HepG2 (cell line): ENCODE data around the gene C12orf43. TPM values are rescaled to one million over a fixed set of nuclear protein-coding genes. Genes with fewer than 3 reads are reported as not detected.

Experiments used
- CBX5 ChIP-seq: sonication (generic); formaldehyde crosslinking; IDR thresholded peaks from 2 replicates; pipeline ENCODE4 v1.4.0; 2020; ENCODE audit warnings: missing genetic modification reagents, borderline replicate concordance
- CEBPB ChIP-seq: IDR thresholded peaks from 2 replicates; pipeline ENCODE4 v1.6.1; 2011; ENCODE audit warnings: low read depth, low read length, improper control_type of control experiment, borderline replicate concordance
- CREB1 ChIP-seq, 2 experiments: fragments of 450-650 bp in 1 of 2; IDR thresholded peaks; 2 replicates each; pipeline ENCODE4 v1.6.1; 2016 to 2017; ENCODE audit warnings: control low read depth in 1 of 2, mild to moderate bottlenecking in 1 of 2, missing compliant biosample characterization in 1 of 2, missing genetic modification characterization in 1 of 2
- CREB3 ChIP-seq: sonication (generic); formaldehyde crosslinking; IDR thresholded peaks from 2 replicates; pipeline ENCODE4 v1.5.0; 2020; ENCODE audit warnings: missing genetic modification reagents
- DZIP1 ChIP-seq: sonication (generic); formaldehyde crosslinking; IDR thresholded peaks from 2 replicates; pipeline ENCODE4 v1.5.0; 2020; ENCODE audit warnings: mild to moderate bottlenecking, missing genetic modification reagents
- FOXA1 ChIP-seq, 2 experiments: fragments of 450-650 bp in 1 of 2; sonication (generic) in 1 of 2; formaldehyde crosslinking in 1 of 2; IDR thresholded peaks; 2 replicates each; pipeline versions ENCODE4 v1.4.0 to v1.6.1; 2016 to 2020; ENCODE audit warnings: missing genetic modification reagents in 1 of 2
- GLMP ChIP-seq: sonication (generic); formaldehyde crosslinking; IDR thresholded peaks from 2 replicates; pipeline ENCODE4 v1.9.0; 2021; ENCODE audit warnings: missing genetic modification reagents, mild to moderate bottlenecking, borderline replicate concordance
- HDAC1 ChIP-seq: sonication (generic); formaldehyde crosslinking; IDR thresholded peaks from 2 replicates; pipeline ENCODE4 v1.5.1; 2020; ENCODE audit warnings: mild to moderate bottlenecking, missing genetic modification reagents
- MAFG ChIP-seq: sonication (generic); formaldehyde crosslinking; IDR thresholded peaks from 2 replicates; pipeline ENCODE4 v1.5.1; 2020; ENCODE audit warnings: mild to moderate bottlenecking, missing genetic modification reagents
- MYPOP ChIP-seq: sonication (generic); formaldehyde crosslinking; IDR thresholded peaks from 2 replicates; pipeline ENCODE4 v1.8.1; 2023; ENCODE audit warnings: mild to moderate bottlenecking, moderate library complexity, missing genetic modification reagents
- ONECUT2 ChIP-seq: sonication (generic); formaldehyde crosslinking; IDR thresholded peaks from 2 replicates; pipeline ENCODE4 v1.4.0; 2020; ENCODE audit warnings: missing genetic modification reagents
- POLR2AphosphoS5 ChIP-seq: IDR thresholded peaks from 2 replicates; pipeline ENCODE4 v1.6.1; 2012; ENCODE audit warnings: low read depth, low read length
- RCOR2 ChIP-seq: IDR thresholded peaks from 2 replicates; pipeline ENCODE4 v1.6.1; 2016; ENCODE audit warnings: missing biosample characterization, missing genetic modification reagents
- RFX3 ChIP-seq: IDR thresholded peaks from 2 replicates; pipeline ENCODE4 v1.6.1; 2016; ENCODE audit warnings: missing biosample characterization, missing genetic modification reagents
- RFXANK ChIP-seq: IDR thresholded peaks from 2 replicates; pipeline ENCODE4 v1.6.1; 2016
- THAP11 ChIP-seq: IDR thresholded peaks from 2 replicates; pipeline ENCODE4 v1.6.1; 2016; ENCODE audit warnings: missing biosample characterization, missing genetic modification reagents
- THAP8 ChIP-seq: sonication (generic); formaldehyde crosslinking; IDR thresholded peaks from 2 replicates; pipeline ENCODE4 v1.5.1; 2020; ENCODE audit warnings: missing genetic modification reagents, mild to moderate bottlenecking, borderline replicate concordance
- ZNF138 ChIP-seq: sonication (generic); formaldehyde crosslinking; IDR thresholded peaks from 2 replicates; pipeline ENCODE4 v1.5.0; 2020; ENCODE audit warnings: mild to moderate bottlenecking, low read depth, missing genetic modification reagents
- ZNF451 ChIP-seq: sonication (generic); formaldehyde crosslinking; IDR thresholded peaks from 2 replicates; pipeline ENCODE4 v1.5.0; 2020; ENCODE audit warnings: mild to moderate bottlenecking, missing genetic modification reagents
- ZNF543 ChIP-seq: sonication (generic); formaldehyde crosslinking; IDR thresholded peaks from 2 replicates; pipeline ENCODE4 v1.4.0; 2020; ENCODE audit warnings: mild to moderate bottlenecking, missing genetic modification reagents
- ZNF615 ChIP-seq: sonication (generic); formaldehyde crosslinking; IDR thresholded peaks from 2 replicates; pipeline ENCODE4 v1.5.0; 2020; ENCODE audit warnings: mild to moderate bottlenecking, missing genetic modification reagents, borderline replicate concordance
- ZNF644 ChIP-seq: IDR thresholded peaks from 2 replicates; pipeline ENCODE4 v1.6.1; 2016; ENCODE audit warnings: low read depth
- ZNF816 ChIP-seq: sonication (generic); formaldehyde crosslinking; IDR thresholded peaks from 2 replicates; pipeline ENCODE4 v1.8.0; 2022; ENCODE audit warnings: missing genetic modification reagents, mild to moderate bottlenecking, borderline replicate concordance
- polyA plus RNA-seq, 8 experiments: library from polyadenylated mRNA; depleted of rRNA in 3 of 8; stranded (reverse) in 7 of 8; unstranded in 1 of 8; fragments of >200 nt; fragmentation: Illumina TruSeq in 4 of 8; extraction: Trizol in 4 of 8; gene quantifications; 2 replicates each; pipeline versions ENCODE4 v1.2.1 to v1.2.3, GENCODE V29; 2011 to 2016; ENCODE audit warnings: low read depth in 4 of 8, missing spikeins in 1 of 8, mixed read lengths in 1 of 8; ENCODE audit not compliant: insufficient read depth in 1 of 8
- total RNA-seq, 5 experiments: library from RNA; depleted of rRNA; stranded (reverse); fragments of >200 nt; fragmentation: Illumina TruSeq; extraction: Trizol; gene quantifications; 2 replicates each; pipeline ENCODE4 v1.2.3, GENCODE V29; 2016; ENCODE audit warnings: low read depth in 1 of 5

The C12orf43 gene
- total and polyA plus RNA-seq, 2 of the 13 experiments (the other 11 are each of a cell fraction or from before 2014, with no cell fraction given): 7.9 to 11.1 TPM

GRCh38 chr12:121026274-121027045, 10.2 kb upstream of the C12orf43 start (continued):
- TF ChIP-seq HDAC1 (CRISPR knock-in tag) (0 out of 2 replicates have a peak, but pooled peaks have one; percentile 36), CEBPB (peak; percentile 74), ONECUT2 (CRISPR knock-in tag) (no peak), DZIP1 (CRISPR knock-in tag) (no peak), FOXA1 (IDR thresholded peaks at IDR 0.05) (no peak), FOXA1 (CRISPR knock-in tag; IDR thresholded peaks at IDR 0.05) (peak; percentile 42; the same call in 1 of the 2 replicates), ZNF644 (CRISPR knock-in tag) (peak; percentile 59), POLR2AphosphoS5 (no peak), ZNF451 (CRISPR knock-in tag) (no peak), THAP8 (CRISPR knock-in tag) (no peak), GLMP (no peak), ZNF615 (0 out of 2 replicates have a peak, but pooled peaks have one; percentile 30), CREB3 (CRISPR knock-in tag) (no peak), ZNF138 (CRISPR knock-in tag) (no peak), CREB1 (IDR thresholded peaks at IDR 0.05) (no peak), CREB1 (CRISPR knock-in tag; IDR thresholded peaks at IDR 0.05) (no peak), RFX3 (CRISPR knock-in tag) (no peak), RCOR2 (CRISPR knock-in tag) (peak; percentile 77), ZNF543 (no peak), CBX5 (CRISPR knock-in tag) (no peak), MAFG (CRISPR knock-in tag) (no peak), RFXANK (CRISPR knock-in tag) (no peak), THAP11 (CRISPR knock-in tag) (0 out of 2 replicates have a peak, but pooled peaks have one; percentile 13), MYPOP (CRISPR knock-in tag) (no peak), ZNF816 (no peak)
